Natural killer cell (primary cell): ENCODE results near the gene CPLANE1. TPM values are rescaled to one million over a fixed set of nuclear protein-coding genes. Genes with fewer than 3 reads are reported as not detected.

Experiments
- ATAC-seq, 3 donors: fragments of 150-1000 bp in 2 of 3; fragments of 200-7000 bp in 1 of 3; cut with Tn5 transposase; 1 replicate in 1 of 3; 2 replicates in 2 of 3; pipeline ENCODE4 v1.10.0; 2021; ENCODE audit warnings: mild to moderate bottlenecking in 2 of 3, moderate library complexity in 2 of 3
- DNase-seq, 2 donors: peaks; one replicate each; pipeline versions ENCODE4 v3.0.0 to v3.0.0-alpha.2; 2013 to 2021; ENCODE audit warnings: mixed read lengths in 1 of 2
- H3K27ac ChIP-seq: one replicate; pipeline ENCODE4 v1.5.1; 2013; ENCODE audit warnings: mild to moderate bottlenecking, low read length
- H3K27me3 ChIP-seq: one replicate; pipeline ENCODE4 v1.6.1; 2013; ENCODE audit warnings: low read length; ENCODE audit not compliant: control insufficient read depth, insufficient read depth
- H3K36me3 ChIP-seq: one replicate; pipeline ENCODE4 v1.6.1; 2013; ENCODE audit warnings: low read length; ENCODE audit not compliant: control insufficient read depth, insufficient read depth
- H3K4me1 ChIP-seq: one replicate; pipeline ENCODE4 v1.6.1; 2013; ENCODE audit warnings: low read length; ENCODE audit not compliant: control insufficient read depth, insufficient read depth
- H3K4me3 ChIP-seq: one replicate; pipeline ENCODE4 v1.5.1; 2013; ENCODE audit warnings: low read length
- H3K9me3 ChIP-seq: one replicate; pipeline ENCODE4 v1.6.1; 2013; ENCODE audit warnings: low read length; ENCODE audit not compliant: control insufficient read depth, insufficient read depth
- H3K27ac Mint-ChIP-seq, 2 donors: one replicate each; pipeline ENCODE4 v1.8.0; 2022; ENCODE audit warnings: mild to moderate bottlenecking in 2 of 2, mixed read lengths in 2 of 2, moderate library complexity in 1 of 2
- H3K27me3 Mint-ChIP-seq, 2 donors: one replicate each; pipeline ENCODE4 v1.8.0; 2022; ENCODE audit warnings: low read depth in 2 of 2, mixed read lengths in 2 of 2
- H3K36me3 Mint-ChIP-seq: one replicate; pipeline ENCODE4 v1.8.0; 2022; ENCODE audit warnings: mixed read lengths
- H3K4me1 Mint-ChIP-seq, 2 donors: one replicate each; pipeline ENCODE4 v1.8.0; 2022; ENCODE audit warnings: mixed read lengths in 2 of 2
- H3K4me3 Mint-ChIP-seq: one replicate; pipeline ENCODE4 v1.8.0; 2022; ENCODE audit warnings: mild to moderate bottlenecking, moderate library complexity, mixed read lengths
- H3K9me3 Mint-ChIP-seq, 2 donors: one replicate each; pipeline ENCODE4 v1.8.0; 2022; ENCODE audit warnings: mixed read lengths in 2 of 2
- WGBS: methylation state at CpG from one replicate; pipeline ENCODE4 v1.1.7; 2013; ENCODE audit warnings: missing lambda C conversion rate; ENCODE audit not compliant: insufficient coverage; 5-methylcytosine and 5-hydroxymethylcytosine counted together
- intact Hi-C: fragments of 100-400 bp; cut with micrococcal nuclease; formaldehyde crosslinking; loops from one replicate; pipeline ENCODE4 v1.14.2; 2022
- total RNA-seq, 4 donors: library from RNA; stranded (reverse); fragments of 120-200 nt in 1 of 4; gene quantifications; one replicate each; pipeline versions ENCODE4 v1.2.3 to v1.2.4, GENCODE V29; 2013 to 2022
- TF ChIP-seq, protein P1 (sequence below): fragments of 200-600 bp; IDR thresholded peaks from one replicate; pipeline ENCODE4 v1.8.0; 2022; ENCODE audit warnings: antibody characterized with exemption

The CPLANE1 gene
- total RNA-seq, 3 donors from 2014 or later (not counting 1 experiment from before 2014, with no cell fraction given): 19.3 to 24.7 (median 19.4) TPM

GRCh38 chr5:37056762-37057161 lies 192.4 kb downstream of the CPLANE1 start:
- H3K36me3 ChIP-seq: peaks cover 73% of the 10 kb centered on the region
- Mint-ChIP-seq H3K27me3 (no peaks in the 10 kb centered on the region), H3K4me3 (no peak overlapping the region), H3K36me3 (peaks cover 19% of the 10 kb centered on the region), H3K9me3 (no peaks in the 10 kb centered on the region), H3K4me1 (peaks cover 0 to 4% of the 10 kb centered on the region in 2 donors), H3K27ac (peak overlapping the region; percentile 28 to 71)
- intact Hi-C loops: no loop called here
- TF ChIP-seq, protein P1, sequence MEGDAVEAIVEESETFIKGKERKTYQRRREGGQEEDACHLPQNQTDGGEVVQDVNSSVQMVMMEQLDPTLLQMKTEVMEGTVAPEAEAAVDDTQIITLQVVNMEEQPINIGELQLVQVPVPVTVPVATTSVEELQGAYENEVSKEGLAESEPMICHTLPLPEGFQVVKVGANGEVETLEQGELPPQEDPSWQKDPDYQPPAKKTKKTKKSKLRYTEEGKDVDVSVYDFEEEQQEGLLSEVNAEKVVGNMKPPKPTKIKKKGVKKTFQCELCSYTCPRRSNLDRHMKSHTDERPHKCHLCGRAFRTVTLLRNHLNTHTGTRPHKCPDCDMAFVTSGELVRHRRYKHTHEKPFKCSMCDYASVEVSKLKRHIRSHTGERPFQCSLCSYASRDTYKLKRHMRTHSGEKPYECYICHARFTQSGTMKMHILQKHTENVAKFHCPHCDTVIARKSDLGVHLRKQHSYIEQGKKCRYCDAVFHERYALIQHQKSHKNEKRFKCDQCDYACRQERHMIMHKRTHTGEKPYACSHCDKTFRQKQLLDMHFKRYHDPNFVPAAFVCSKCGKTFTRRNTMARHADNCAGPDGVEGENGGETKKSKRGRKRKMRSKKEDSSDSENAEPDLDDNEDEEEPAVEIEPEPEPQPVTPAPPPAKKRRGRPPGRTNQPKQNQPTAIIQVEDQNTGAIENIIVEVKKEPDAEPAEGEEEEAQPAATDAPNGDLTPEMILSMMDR: no peak
- H3K9me3 ChIP-seq: no peaks in the 10 kb centered on the region
- WGBS: 100% methylated on average over 1 of the region's 2 CpGs
- ATAC-seq (no peak), DNase-seq (no peak)
- H3K27ac ChIP-seq: no peak overlapping the region
- no peaks in the 10 kb centered on the region for H3K4me1 ChIP-seq
- no peaks in the 10 kb centered on the region for H3K27me3 ChIP-seq
- no peak overlapping the region for H3K4me3 ChIP-seq

Other genes starting within 250 kb of the CPLANE1 start
- 10 to 100 TPM; 21.1 to 29.0 (median 27.9) TPM for gene NUP155, start 121.7 kb upstream of the CPLANE1 start, total RNA-seq
- gene WDR70, start 129.9 kb upstream of the CPLANE1 start, total RNA-seq: 10 to 100 TPM; 36.3 to 47.0 (median 41.3) TPM